Measurements from ENCODE around the gene CAMSAP1.

Gene CAMSAP1

DNA sequence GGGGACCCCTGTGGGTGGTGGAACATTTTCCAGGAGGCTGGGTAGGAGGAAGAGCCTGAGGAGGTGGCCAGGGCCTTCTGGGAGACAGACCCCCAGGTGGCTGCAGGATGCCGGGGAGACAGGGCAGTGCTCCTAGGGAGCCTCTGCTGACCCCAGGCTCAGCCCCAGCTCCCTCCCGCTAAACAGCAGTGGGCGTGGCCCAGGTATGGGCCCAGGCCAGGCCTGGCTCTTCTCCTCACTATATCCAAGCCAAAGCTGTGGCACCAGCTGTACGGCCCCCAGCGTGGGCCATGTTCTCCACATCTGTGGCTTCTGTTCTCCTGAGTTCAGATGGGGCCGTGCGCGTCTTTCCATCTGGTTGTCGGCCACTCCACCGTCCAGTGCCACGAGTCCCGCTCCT is 146.9 kb downstream of the CAMSAP1 start:
- TF ChIP-seq, protein P1, sequence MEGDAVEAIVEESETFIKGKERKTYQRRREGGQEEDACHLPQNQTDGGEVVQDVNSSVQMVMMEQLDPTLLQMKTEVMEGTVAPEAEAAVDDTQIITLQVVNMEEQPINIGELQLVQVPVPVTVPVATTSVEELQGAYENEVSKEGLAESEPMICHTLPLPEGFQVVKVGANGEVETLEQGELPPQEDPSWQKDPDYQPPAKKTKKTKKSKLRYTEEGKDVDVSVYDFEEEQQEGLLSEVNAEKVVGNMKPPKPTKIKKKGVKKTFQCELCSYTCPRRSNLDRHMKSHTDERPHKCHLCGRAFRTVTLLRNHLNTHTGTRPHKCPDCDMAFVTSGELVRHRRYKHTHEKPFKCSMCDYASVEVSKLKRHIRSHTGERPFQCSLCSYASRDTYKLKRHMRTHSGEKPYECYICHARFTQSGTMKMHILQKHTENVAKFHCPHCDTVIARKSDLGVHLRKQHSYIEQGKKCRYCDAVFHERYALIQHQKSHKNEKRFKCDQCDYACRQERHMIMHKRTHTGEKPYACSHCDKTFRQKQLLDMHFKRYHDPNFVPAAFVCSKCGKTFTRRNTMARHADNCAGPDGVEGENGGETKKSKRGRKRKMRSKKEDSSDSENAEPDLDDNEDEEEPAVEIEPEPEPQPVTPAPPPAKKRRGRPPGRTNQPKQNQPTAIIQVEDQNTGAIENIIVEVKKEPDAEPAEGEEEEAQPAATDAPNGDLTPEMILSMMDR (conservative IDR thresholded peaks at IDR 0.05; ENCODE audit: control insufficient read depth, insufficient read depth, low read depth, low read length), result no peak
- no peak overlapping the region for H3K4me3 ChIP-seq (ENCODE audit: control insufficient read depth, low read depth, low read length)
- DNase-seq (ENCODE audit: low read depth), result no peak

DNA sequence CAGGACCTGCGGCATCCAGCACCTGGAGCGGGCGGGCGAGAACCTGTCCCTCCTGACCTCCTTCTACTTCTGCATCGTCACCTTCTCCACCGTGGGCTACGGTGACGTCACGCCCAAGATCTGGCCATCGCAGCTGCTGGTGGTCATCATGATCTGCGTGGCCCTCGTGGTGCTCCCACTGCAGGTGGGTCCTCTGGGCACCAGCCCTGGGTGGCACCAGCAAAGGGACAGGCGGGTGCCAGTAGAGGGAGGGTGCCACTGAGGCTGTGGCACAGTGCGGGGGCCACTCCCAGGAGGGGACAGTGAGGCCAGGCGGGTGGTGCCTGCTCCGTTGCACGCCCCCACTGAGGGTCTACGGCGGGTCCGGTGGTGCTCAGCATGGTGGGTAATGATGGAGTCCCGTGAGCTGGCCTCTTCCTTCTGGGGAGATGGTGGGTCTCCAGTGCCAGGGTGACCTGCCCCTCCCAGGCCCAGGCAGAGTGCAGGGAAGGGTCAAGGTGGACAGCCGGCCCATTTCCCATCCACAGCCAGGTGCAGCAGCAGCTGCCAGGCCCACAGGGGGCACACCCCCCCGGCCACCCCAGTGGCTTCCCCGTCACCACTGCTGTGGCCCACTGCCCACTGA is 147.6 kb downstream of the CAMSAP1 start:
- no peak for DNase-seq (ENCODE audit: low read depth)
- TF ChIP-seq, protein P1 (conservative IDR thresholded peaks at IDR 0.05; ENCODE audit: control insufficient read depth, insufficient read depth, low read depth, low read length), result no peak
- no peak overlapping the region for H3K4me3 ChIP-seq (ENCODE audit: control insufficient read depth, low read depth, low read length)

DNA sequence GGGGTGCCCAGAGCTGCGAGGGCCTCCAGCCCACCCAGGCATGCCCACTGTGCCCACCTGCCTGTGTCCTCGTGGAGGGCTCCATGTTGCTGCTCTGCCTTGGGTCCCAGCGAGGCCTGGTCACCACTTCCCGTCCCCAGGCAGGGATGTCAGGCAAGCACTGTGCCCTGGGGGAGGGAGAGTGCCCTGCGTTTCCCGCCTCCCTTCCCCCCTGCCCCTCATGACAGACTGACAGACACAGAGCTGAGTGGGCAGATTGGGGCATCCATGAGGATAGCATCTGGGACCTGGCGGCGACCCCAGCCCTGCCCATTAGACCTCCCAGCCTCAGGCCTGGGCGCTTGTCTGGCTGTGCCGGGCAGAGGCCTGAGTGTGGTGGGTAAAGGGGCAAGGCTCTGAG is 148.5 kb downstream of the CAMSAP1 start:
- no peak overlapping the region for H3K4me3 ChIP-seq (ENCODE audit: control insufficient read depth, low read depth, low read length)
- TF ChIP-seq, protein P1 (conservative IDR thresholded peaks at IDR 0.05; ENCODE audit: control insufficient read depth, insufficient read depth, low read depth, low read length), result no peak
- no peak for DNase-seq (ENCODE audit: low read depth)

Data from fibroblast of mammary gland (primary cell).